ENCODE results near the gene DNAJC17.

The DNAJC17 gene

GRCh38 chr15:40768521-40769273, 38.6 kb downstream of the DNAJC17 start:
- TF ChIP-seq, protein P1, sequence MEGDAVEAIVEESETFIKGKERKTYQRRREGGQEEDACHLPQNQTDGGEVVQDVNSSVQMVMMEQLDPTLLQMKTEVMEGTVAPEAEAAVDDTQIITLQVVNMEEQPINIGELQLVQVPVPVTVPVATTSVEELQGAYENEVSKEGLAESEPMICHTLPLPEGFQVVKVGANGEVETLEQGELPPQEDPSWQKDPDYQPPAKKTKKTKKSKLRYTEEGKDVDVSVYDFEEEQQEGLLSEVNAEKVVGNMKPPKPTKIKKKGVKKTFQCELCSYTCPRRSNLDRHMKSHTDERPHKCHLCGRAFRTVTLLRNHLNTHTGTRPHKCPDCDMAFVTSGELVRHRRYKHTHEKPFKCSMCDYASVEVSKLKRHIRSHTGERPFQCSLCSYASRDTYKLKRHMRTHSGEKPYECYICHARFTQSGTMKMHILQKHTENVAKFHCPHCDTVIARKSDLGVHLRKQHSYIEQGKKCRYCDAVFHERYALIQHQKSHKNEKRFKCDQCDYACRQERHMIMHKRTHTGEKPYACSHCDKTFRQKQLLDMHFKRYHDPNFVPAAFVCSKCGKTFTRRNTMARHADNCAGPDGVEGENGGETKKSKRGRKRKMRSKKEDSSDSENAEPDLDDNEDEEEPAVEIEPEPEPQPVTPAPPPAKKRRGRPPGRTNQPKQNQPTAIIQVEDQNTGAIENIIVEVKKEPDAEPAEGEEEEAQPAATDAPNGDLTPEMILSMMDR (IDR thresholded peaks at IDR 0.05; ENCODE audit: insufficient read depth, low read depth, low read length, missing control alignments): peak; percentile 11
- peak; percentile 34 for DNase-seq (ENCODE audit: low read depth)
- peak overlapping the region; percentile 18; the same call in 1 of the 2 replicates for H3K4me3 ChIP-seq (ENCODE audit: low read depth, low read length)

DNA sequence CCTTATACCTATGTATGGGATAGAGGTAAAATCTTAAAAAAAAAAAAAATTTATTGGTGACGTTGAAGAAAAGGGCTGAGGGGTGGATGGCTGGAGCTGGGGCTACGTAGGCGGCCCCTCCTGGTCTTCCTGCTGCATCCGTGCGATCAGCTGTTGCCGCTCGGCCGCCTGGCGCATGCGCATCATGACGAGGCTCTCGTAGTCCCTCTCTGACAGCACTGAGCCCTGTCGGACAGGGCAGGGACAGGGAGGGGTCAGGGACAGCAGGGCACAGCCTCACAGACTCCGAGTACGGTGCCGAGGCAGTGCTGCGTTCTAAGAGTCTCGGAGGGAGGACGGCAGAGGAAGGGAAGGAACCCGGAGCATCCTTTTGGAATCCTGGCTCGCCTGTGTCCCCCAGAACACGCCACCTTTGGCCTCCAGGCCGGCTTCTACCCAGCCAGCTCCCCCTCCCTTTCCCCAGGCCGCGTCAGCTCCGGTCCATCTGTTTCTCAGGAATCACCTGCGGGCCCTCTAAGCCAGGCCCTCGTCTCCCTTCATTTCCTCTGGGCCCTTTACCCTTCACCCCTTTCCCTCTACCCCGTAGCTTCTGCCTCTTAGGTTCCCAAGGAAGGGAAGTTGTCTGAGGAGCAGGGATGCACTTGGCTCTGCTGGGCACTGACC, 39.3 kb downstream of the DNAJC17 start:
- no peak for DNase-seq (ENCODE audit: low read depth)
- H3K4me3 ChIP-seq (ENCODE audit: low read depth, low read length): no peak overlapping the region
- TF ChIP-seq, protein P1 (IDR thresholded peaks at IDR 0.05; ENCODE audit: insufficient read depth, low read depth, low read length, missing control alignments): no peak

DNA sequence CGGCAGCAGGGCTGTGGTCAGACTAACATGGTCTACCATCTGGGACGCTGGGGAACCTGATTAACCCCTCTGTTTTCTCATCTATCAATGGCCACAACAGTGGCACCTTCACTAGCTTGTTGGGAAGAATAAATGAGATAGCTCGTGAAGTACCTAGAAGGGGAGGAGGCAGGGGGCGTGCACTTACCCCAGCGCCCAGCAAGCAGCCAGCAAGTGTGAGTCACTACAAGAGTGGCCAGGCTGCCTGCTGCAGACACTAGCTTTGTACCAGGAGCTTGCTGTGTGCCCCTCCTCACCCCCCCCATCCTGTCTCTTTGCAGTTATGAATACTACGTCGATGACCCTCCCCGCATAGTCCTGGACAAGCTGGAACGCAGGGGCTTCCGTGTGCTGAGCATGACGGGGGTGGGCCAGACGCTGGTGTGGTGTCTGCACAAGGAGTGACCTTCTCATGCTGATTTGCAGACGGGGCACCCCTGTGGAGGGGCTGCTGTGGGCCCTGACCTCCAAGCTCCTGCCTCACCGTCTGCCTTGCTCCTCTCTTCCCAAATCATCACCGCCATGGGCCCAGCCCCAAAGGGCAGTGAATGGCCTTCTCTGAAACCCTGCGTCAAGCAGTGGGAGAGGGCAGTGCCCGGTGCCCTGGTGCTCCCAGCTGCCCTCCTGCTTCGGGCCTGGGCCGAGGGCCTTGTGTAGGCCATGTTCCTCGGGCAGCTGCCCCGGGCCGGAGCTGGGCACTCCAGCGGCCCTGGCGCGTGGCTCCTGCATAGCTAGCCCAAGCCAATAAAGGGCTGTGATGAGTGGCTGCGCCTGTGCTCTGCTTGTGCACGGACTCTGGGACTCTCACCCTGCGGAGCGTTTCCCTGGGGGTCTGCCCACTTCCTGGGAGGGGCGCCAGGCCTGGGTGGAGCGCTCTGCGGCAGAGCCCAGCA, 40.1 kb downstream of the DNAJC17 start:
- DNase-seq (ENCODE audit: low read depth): no peak
- no peak overlapping the region for H3K4me3 ChIP-seq (ENCODE audit: low read depth, low read length)
- TF ChIP-seq, protein P1 (IDR thresholded peaks at IDR 0.05; ENCODE audit: insufficient read depth, low read depth, low read length, missing control alignments): no peak

- H3K4me3 ChIP-seq (ENCODE audit: low read depth, low read length): no peak overlapping the region
- DNase-seq (ENCODE audit: low read depth): no peak
- TF ChIP-seq, protein P1 (IDR thresholded peaks at IDR 0.05; ENCODE audit: insufficient read depth, low read depth, low read length, missing control alignments): no peak
Measured at GRCh38 chr15:40766194-40766815, 41.0 kb downstream of the DNAJC17 start.

DNA sequence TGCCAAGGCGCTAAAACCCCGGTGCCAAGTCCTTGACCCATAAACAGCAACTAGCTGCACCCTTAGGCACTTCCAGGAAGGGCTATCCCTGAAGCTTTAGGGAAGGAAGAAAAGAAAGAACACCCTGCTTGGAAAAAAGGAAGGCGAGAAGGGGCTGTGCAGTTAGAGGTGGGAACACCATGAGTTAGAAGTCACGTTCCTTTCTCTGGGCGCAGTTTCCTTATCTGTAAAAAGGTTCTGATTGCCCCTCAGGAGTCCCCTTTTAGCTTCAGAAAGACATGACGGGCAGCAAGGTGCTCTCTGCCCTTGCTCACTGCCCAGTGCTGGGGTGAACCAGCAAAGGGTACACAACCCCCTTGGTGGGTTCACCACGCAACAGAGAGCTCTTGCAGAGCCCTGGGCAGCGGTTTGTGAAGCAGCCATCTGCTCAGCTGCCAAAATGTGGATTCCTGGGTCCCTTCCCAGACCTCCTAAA, 42.6 kb downstream of the DNAJC17 start:
- TF ChIP-seq, protein P1 (IDR thresholded peaks at IDR 0.05; ENCODE audit: insufficient read depth, low read depth, low read length, missing control alignments): no peak
- peak overlapping the region; percentile 71 for H3K4me3 ChIP-seq (ENCODE audit: low read depth, low read length)
- DNase-seq (ENCODE audit: low read depth): no peak

Measured in GM12865 (cell line).